Mucosa of rectum (tissue), 2 donors: ENCODE measurements around the gene MRPL28.

Source experiments
- H3K27ac ChIP-seq, 2 donors: one replicate each; pipeline ENCODE4 v1.7.0; 2013; ENCODE audit warnings: inconsistent platforms in 2 of 2, low read depth in 2 of 2, low read length in 2 of 2
- H3K27me3 ChIP-seq, 2 donors: one replicate each; pipeline ENCODE4 v1.7.0; 2013; ENCODE audit warnings: low read length in 2 of 2; ENCODE audit not compliant: control insufficient read depth in 2 of 2, insufficient read depth in 2 of 2
- H3K36me3 ChIP-seq, 2 donors: one replicate each; pipeline ENCODE4 v1.7.0; 2013; ENCODE audit warnings: low read length in 2 of 2; ENCODE audit not compliant: control insufficient read depth in 2 of 2, insufficient read depth in 2 of 2
- H3K4me1 ChIP-seq, 2 donors: one replicate each; pipeline ENCODE4 v1.7.0; 2013; ENCODE audit warnings: low read length in 2 of 2, mild to moderate bottlenecking in 1 of 2; ENCODE audit not compliant: control insufficient read depth in 2 of 2, insufficient read depth in 2 of 2
- H3K4me3 ChIP-seq, 2 donors: one replicate each; pipeline ENCODE4 v1.7.0; 2013; ENCODE audit warnings: low read length in 2 of 2
- H3K9ac ChIP-seq, 2 donors: one replicate each; pipeline ENCODE4 v1.7.0; 2013; ENCODE audit warnings: low read length in 2 of 2, low read depth in 1 of 2, mild to moderate bottlenecking in 1 of 2
- H3K9me3 ChIP-seq, 2 donors: one replicate each; pipeline ENCODE4 v1.7.0; 2013; ENCODE audit warnings: low read length in 2 of 2; ENCODE audit not compliant: control insufficient read depth in 2 of 2
- donor health status: healthy.
- donor health status: Normal muscosa, but diverticular disease.

MRPL28 gene

DNA sequence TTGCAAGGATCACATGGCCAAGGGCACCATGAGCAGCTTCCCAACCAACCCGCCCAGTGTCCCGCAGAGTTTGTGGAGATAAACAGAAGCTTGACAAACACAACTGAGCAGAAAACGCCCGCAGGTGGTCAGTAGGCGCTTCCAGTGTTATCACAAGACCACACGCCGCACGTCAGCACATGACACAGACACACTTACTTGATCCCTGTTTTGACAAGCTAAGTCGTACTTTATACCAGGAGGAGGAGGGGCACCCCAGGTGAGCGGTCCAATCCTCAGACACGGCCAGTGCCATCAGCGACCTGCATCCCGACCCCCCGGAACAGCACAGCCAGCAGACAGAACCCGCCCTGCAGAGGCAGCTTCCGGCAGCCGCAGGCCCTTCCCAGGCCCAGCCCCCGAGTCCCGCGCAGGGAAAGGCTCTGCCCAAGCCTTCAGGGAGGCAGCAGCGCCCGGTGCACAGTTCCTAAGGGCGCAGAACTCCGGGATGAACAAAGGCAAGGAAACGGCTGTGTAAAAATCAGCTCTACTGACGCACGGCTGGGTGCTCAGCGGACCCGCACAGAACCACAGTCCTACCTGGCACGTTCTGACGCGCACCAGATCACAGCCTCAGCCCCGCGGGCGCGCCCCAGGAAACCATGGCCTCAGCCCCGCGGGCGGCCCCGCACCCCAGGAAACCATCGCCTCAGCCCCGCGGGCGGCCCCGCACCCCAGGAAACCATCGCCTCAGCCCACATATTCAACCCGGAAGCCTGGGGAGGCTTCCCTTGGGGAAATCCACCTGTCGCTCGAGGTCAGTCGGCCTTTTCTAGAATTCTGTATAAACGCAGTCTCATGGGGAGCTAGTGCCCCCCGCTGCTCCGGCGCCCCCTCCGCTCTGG is 45.6 kb downstream of the MRPL28 start:
- Histone ChIP-seq H3K36me3 (peaks cover 0 to 2% of the 10 kb centered on the region in 2 donors), H3K4me3 (peak overlapping the region; percentile 19 to 52), H3K27me3 (no peaks in the 10 kb centered on the region), H3K4me1 (peaks cover 36 to 42% of the 10 kb centered on the region in 2 donors), H3K9me3 (no peaks in the 10 kb centered on the region), H3K27ac (peak overlapping the region; percentile 86), H3K9ac (peak overlapping the region; percentile 41 to 55)

DNA sequence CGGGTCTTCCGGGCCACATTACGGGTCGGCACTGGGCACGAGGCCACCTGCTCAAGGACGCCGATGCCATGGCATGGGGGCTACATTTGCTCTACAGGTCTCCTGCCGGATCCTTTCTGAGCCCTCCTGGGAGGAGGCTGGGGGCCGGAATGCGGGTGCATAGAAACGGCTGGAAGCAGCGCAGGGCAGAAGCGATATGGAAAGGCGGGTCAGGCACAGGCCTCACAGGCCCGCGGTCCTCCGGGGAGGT is 46.2 kb downstream of the MRPL28 start:
- Histone ChIP-seq H3K36me3 (peaks cover 4 to 7% of the 10 kb centered on the region in 2 donors), H3K9ac (peak overlapping the region in 1 of 2 donors; percentile 55), H3K4me1 (peaks cover 36 to 42% of the 10 kb centered on the region in 2 donors), H3K27me3 (no peaks in the 10 kb centered on the region), H3K27ac (peak overlapping the region; percentile 86), H3K9me3 (no peaks in the 10 kb centered on the region), H3K4me3 (peak overlapping the region in 1 of 2 donors; percentile 19)

DNA sequence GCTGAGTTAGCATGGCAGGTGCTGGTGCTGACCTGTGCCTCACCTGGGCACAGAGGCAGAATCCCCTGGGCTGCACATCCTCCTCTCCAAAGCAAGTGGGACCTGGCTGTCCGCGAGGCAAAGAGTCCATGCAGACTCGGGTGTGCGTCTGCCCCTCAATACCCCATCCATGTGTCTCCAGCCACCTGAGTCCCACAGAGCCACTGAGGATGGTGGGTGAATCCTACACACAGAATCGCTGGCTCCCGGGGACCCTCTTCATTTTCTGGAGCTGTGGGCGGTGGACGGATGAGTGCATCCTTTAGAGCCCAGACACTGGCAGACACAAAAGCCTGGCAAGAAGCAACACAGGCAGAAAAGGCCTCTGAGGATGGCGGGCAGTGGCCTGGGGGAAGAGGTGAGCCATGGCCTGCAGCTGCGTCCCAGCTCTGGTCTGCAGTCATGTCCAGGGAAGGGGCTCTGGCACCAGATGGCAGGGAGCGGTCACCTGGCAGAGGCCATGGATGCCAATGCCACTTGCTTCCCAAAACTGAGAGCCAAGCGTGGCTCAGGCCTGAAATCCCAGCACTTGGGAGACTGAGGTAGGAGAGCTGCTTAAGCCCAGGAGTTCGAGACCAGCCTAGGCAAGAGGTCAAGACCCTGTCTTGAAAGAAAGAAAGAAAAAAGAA is 47.7 kb downstream of the MRPL28 start:
- no peak overlapping the region for H3K27ac ChIP-seq
- peaks cover 26 to 32% of the 10 kb centered on the region in 2 donors for H3K4me1 ChIP-seq
- H3K9me3 ChIP-seq = no peaks in the 10 kb centered on the region
- no peak overlapping the region for H3K9ac ChIP-seq
- H3K4me3 ChIP-seq = no peak overlapping the region
- no peaks in the 10 kb centered on the region for H3K27me3 ChIP-seq
- peaks cover 9 to 17% of the 10 kb centered on the region in 2 donors for H3K36me3 ChIP-seq

DNA sequence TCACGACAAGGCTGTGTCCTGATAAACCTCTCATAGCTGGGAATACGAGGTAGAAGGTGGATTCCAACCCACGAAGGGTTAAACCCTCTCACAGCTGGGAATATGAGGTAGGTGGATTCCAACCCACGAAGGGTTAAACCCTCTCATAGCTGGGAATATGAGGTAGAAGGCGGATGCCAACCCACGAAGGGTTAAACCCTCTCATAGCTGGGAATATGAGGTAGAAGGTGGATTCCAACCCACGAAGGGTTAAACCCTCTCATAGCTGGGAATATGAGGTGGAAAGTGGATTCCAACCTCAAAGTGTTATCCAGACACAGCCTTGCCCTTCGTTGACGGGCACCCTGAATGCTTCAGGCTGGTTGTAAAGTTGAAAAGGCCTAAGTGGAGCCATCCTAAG is 48.8 kb downstream of the MRPL28 start:
- H3K36me3 ChIP-seq = peaks cover 9 to 19% of the 10 kb centered on the region in 2 donors
- H3K9me3 ChIP-seq = no peaks in the 10 kb centered on the region
- no peak overlapping the region for H3K27ac ChIP-seq
- no peak overlapping the region for H3K4me3 ChIP-seq
- H3K4me1 ChIP-seq = peaks cover 19 to 24% of the 10 kb centered on the region in 2 donors
- H3K27me3 ChIP-seq = no peaks in the 10 kb centered on the region
- no peak overlapping the region for H3K9ac ChIP-seq

DNA sequence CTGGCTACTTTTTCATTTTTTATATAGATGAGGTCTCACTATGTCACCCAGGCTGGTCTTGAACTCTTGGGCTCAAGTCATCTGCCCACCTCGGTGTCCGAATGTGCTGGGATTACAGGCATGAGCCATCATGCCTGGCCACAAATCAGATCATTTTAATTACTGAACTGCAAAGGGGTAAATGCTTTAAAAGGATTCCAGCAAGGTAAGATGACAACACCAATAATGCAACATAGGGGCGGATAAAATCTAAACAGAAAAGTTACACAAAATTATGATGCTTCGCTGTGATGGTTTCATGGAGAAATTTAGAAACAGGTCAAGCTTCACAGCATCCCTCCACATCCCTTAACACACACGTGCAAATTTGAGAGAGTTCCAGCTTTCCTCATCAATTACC is 50.1 kb downstream of the MRPL28 start:
- Histone ChIP-seq H3K4me3 (no peak overlapping the region), H3K4me1 (peaks cover 11 to 15% of the 10 kb centered on the region in 2 donors), H3K9me3 (no peaks in the 10 kb centered on the region), H3K27me3 (no peaks in the 10 kb centered on the region), H3K36me3 (peaks cover 9 to 19% of the 10 kb centered on the region in 2 donors), H3K27ac (no peak overlapping the region), H3K9ac (no peak overlapping the region)

DNA sequence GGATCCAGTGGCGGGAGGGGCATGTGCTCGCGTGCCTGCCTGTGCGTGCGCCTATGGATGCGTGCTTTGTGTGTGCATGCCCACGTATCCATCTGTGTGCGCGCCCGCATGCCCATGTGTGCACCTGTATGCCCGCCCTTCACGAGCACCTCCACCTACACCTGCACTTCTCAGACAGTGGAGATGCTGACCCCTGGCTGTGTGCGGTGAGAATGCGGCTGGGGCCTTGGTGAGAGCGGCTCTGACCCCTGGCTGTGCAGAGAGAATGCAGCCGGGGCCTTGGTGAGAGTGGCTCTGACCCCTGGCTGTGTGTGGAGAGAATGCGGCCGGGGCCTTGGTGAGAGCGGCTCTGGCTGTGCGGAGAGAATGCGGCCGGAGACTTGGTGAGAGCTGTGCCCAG is 51.7 kb downstream of the MRPL28 start:
- H3K4me1 ChIP-seq = peaks cover 0 to under 1% of the 10 kb centered on the region in 2 donors
- H3K4me3 ChIP-seq = no peak overlapping the region
- H3K36me3 ChIP-seq = peaks cover 18 to 30% of the 10 kb centered on the region in 2 donors
- H3K9ac ChIP-seq = no peak overlapping the region
- no peak overlapping the region for H3K27ac ChIP-seq
- H3K9me3 ChIP-seq = no peaks in the 10 kb centered on the region
- no peaks in the 10 kb centered on the region for H3K27me3 ChIP-seq

DNA sequence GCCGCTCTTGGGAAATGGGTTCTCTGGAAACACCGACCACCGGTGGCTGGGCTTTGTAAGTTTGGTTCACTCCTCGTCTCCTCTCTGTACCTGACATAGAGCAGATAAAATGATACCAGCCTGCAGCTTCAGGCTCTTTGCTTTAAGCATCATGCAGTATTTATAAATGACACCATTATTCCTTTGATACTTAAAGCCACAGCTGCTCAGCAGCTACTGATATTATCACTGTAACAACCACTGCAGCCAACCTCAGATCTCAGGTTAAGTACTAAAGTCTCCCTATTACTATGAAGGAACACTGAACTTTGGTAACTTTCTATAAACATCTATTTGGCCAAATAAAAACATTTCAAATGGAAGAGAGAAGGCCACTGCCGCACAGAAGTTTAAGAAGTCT is 52.8 kb downstream of the MRPL28 start:
- no peaks in the 10 kb centered on the region for H3K27me3 ChIP-seq
- no peak overlapping the region for H3K27ac ChIP-seq

More for the DNA sequence above, 52.8 kb downstream of the MRPL28 start:
- H3K36me3 ChIP-seq = peaks cover 25 to 39% of the 10 kb centered on the region in 2 donors
- H3K9me3 ChIP-seq = no peaks in the 10 kb centered on the region
- H3K4me1 ChIP-seq = no peaks in the 10 kb centered on the region
- no peak overlapping the region for H3K9ac ChIP-seq
- no peak overlapping the region for H3K4me3 ChIP-seq
